GM12878 (cell line): Measurements from ENCODE around the gene BAZ1B.

ENCODE experiments used
- GATAD2B ChIP-seq: fragments of 450-650 bp; conservative IDR thresholded peaks from 2 replicates; pipeline ENCODE4 v1.6.1; 2017; ENCODE audit warnings: low read depth, mild to moderate bottlenecking, moderate library complexity
- POLR2A ChIP-seq: IDR thresholded peaks from 2 replicates; pipeline ENCODE4 v1.6.1; 2011; ENCODE audit warnings: low read depth, mild to moderate bottlenecking, low read length

- TF ChIP-seq GATAD2B = no peak
- TF ChIP-seq POLR2A = no peak
Measured at GRCh38 chr7:73482746-73483145, 39.3 kb downstream of the BAZ1B start.
